H9 (cell line): ENCODE measurements around the gene TMEM125. TPM values are rescaled to one million over a fixed set of nuclear protein-coding genes. Genes with fewer than 3 reads are reported as not detected.
A peak's percentile ranks its signal among the peaks of the same experiment; 100 is the strongest.

Source experiments
- DNase-seq: peaks from one replicate; pipeline ENCODE4 v3.0.0-alpha.2; 2017
- H2AFZ ChIP-seq: one replicate; pipeline ENCODE4 v1.6.1; 2013; ENCODE audit warnings: mild to moderate bottlenecking, low read length, control low read depth, moderate library complexity
- H2AK5ac ChIP-seq: 2 replicates; pipeline ENCODE4 v1.6.1; 2013; ENCODE audit warnings: low read length, control low read depth, mixed read lengths; ENCODE audit not compliant: insufficient read length
- H2BK120ac ChIP-seq: one replicate; pipeline ENCODE4 v1.6.1; 2013; ENCODE audit warnings: low read depth, mild to moderate bottlenecking, low read length, control low read depth, inconsistent platforms; ENCODE audit not compliant: poor library complexity, severe bottlenecking
- H2BK12ac ChIP-seq: 2 replicates; pipeline ENCODE4 v1.6.1; 2013; ENCODE audit warnings: low read length, control low read depth, mixed read lengths, low read depth; ENCODE audit not compliant: insufficient read length
- H2BK15ac ChIP-seq: 2 replicates; pipeline ENCODE4 v1.6.1; 2013; ENCODE audit warnings: low read depth, low read length, control low read depth
- H2BK20ac ChIP-seq: one replicate; pipeline ENCODE4 v1.6.1; 2013; ENCODE audit warnings: low read depth, mild to moderate bottlenecking, low read length, control low read depth, inconsistent platforms; ENCODE audit not compliant: poor library complexity, severe bottlenecking
- H2BK5ac ChIP-seq: 2 replicates; pipeline ENCODE4 v1.6.1; 2013; ENCODE audit warnings: low read length, control low read depth, mixed read lengths; ENCODE audit not compliant: insufficient read length
- H3K14ac ChIP-seq: 2 replicates; pipeline ENCODE4 v1.6.1; 2013; ENCODE audit warnings: low read length, control low read depth; ENCODE audit not compliant: insufficient read depth
- H3K18ac ChIP-seq: 2 replicates; pipeline ENCODE4 v1.6.1; 2013; ENCODE audit warnings: low read depth, mild to moderate bottlenecking, mixed read lengths, low read length, control low read depth; ENCODE audit not compliant: insufficient read length
- H3K23ac ChIP-seq: 2 replicates; pipeline ENCODE4 v1.6.1; 2013; ENCODE audit warnings: low read length, control low read depth, mixed read lengths, low read depth; ENCODE audit not compliant: insufficient read length
- H3K23me2 ChIP-seq: 2 replicates; pipeline ENCODE4 v1.6.1; 2013; ENCODE audit warnings: low read depth, mild to moderate bottlenecking, mixed read lengths, low read length, control low read depth; ENCODE audit not compliant: insufficient read length, poor library complexity, severe bottlenecking
- H3K27ac ChIP-seq: 2 replicates; pipeline ENCODE4 v1.5.1; 2013; ENCODE audit warnings: low read length, control low read depth, mixed read lengths, low read depth; ENCODE audit not compliant: insufficient read length
- H3K27me3 ChIP-seq: 2 replicates; pipeline ENCODE4 v1.6.1; 2013; ENCODE audit warnings: low read length, control low read depth, inconsistent platforms; ENCODE audit not compliant: insufficient read depth
- H3K4ac ChIP-seq: 2 replicates; pipeline ENCODE4 v1.6.1; 2013; ENCODE audit warnings: low read depth, mild to moderate bottlenecking, control low read depth, inconsistent platforms, low read length, moderate library complexity
- H3K4me1 ChIP-seq: 2 replicates; pipeline ENCODE4 v1.6.1; 2013; ENCODE audit warnings: low read length, control low read depth, inconsistent platforms; ENCODE audit not compliant: insufficient read depth
- H3K4me2 ChIP-seq: 2 replicates; pipeline ENCODE4 v1.6.1; 2013; ENCODE audit warnings: low read length, control low read depth, mixed read lengths; ENCODE audit not compliant: insufficient read length, insufficient read depth
- H3K56ac ChIP-seq: 2 replicates; pipeline ENCODE4 v1.6.1; 2013; ENCODE audit warnings: low read depth, mild to moderate bottlenecking, mixed read lengths, low read length, control low read depth; ENCODE audit not compliant: insufficient read length
- H3K79me1 ChIP-seq: 2 replicates; pipeline ENCODE4 v1.6.1; 2013; ENCODE audit warnings: low read depth, mild to moderate bottlenecking, moderate library complexity, low read length, control low read depth, inconsistent platforms; ENCODE audit not compliant: insufficient read depth, poor library complexity, severe bottlenecking
- H3K79me2 ChIP-seq: 2 replicates; pipeline ENCODE4 v1.6.1; 2013; ENCODE audit warnings: low read length, control low read depth, inconsistent platforms; ENCODE audit not compliant: insufficient read depth
- H3K9ac ChIP-seq: 2 replicates; pipeline ENCODE4 v1.6.1; 2013; ENCODE audit warnings: low read length, control low read depth, mixed read lengths; ENCODE audit not compliant: insufficient read length; ENCODE audit errors: extremely low read depth
- H3K9me3 ChIP-seq: one replicate; pipeline ENCODE4 v1.6.1; 2013; ENCODE audit warnings: low read depth, low read length, inconsistent platforms; ENCODE audit not compliant: control insufficient read depth
- H3T11ph ChIP-seq: one replicate; pipeline ENCODE4 v1.6.1; 2013; ENCODE audit warnings: mild to moderate bottlenecking, low read length, control low read depth, inconsistent platforms
- H4K20me1 ChIP-seq: one replicate; pipeline ENCODE4 v1.6.1; 2013; ENCODE audit not compliant: control insufficient read depth, insufficient read length, insufficient read depth
- H4K5ac ChIP-seq: 2 replicates; pipeline ENCODE4 v1.6.1; 2013; ENCODE audit warnings: low read depth, mild to moderate bottlenecking, mixed read lengths, low read length, control low read depth; ENCODE audit not compliant: insufficient read length
- H4K8ac ChIP-seq: replicated peaks from 2 replicates; pipeline ENCODE4 v1.6.1; 2013; ENCODE audit warnings: low read length, control low read depth, mixed read lengths, low read depth; ENCODE audit not compliant: insufficient read length
- H4K91ac ChIP-seq: 2 replicates; pipeline ENCODE4 v1.6.1; 2013; ENCODE audit warnings: low read depth, mild to moderate bottlenecking, moderate library complexity, mixed read lengths, low read length, control low read depth; ENCODE audit not compliant: insufficient read length
- H3K27ac Mint-ChIP-seq, 3 experiments: 2 replicates in 2 of 3; 3 replicates in 1 of 3; pipeline ENCODE4 v1.8.0; 2020 to 2021; ENCODE audit warnings: mixed read lengths in 3 of 3, mild to moderate bottlenecking in 1 of 3, moderate library complexity in 1 of 3
- H3K27me3 Mint-ChIP-seq: 2 replicates; pipeline ENCODE4 v1.8.0; 2021; ENCODE audit warnings: low read depth, mild to moderate bottlenecking, moderate library complexity, mixed read lengths
- H3K36me3 Mint-ChIP-seq, 3 experiments: 2 replicates in 2 of 3; 3 replicates in 1 of 3; pipeline ENCODE4 v1.8.0; 2020 to 2021; ENCODE audit warnings: low read depth in 3 of 3, mixed read lengths in 3 of 3; ENCODE audit not compliant: insufficient read depth in 1 of 3
- H3K4me1 Mint-ChIP-seq, 2 experiments: 2 replicates each; pipeline ENCODE4 v1.8.0; 2020; ENCODE audit warnings: mixed read lengths in 2 of 2
- H3K4me3 Mint-ChIP-seq, 2 experiments: 2 replicates in 1 of 2; 3 replicates in 1 of 2; pipeline ENCODE4 v1.8.0; 2020 to 2021; ENCODE audit warnings: mild to moderate bottlenecking in 2 of 2, mixed read lengths in 2 of 2, moderate library complexity in 1 of 2
- H3K9me3 Mint-ChIP-seq, 2 experiments: 2 replicates in 1 of 2; 3 replicates in 1 of 2; pipeline ENCODE4 v1.8.0; 2020; ENCODE audit warnings: mild to moderate bottlenecking in 2 of 2, mixed read lengths in 2 of 2, moderate library complexity in 1 of 2
- CTCF ChIP-seq: fragments of 200-600 bp; sonication (generic); conservative IDR thresholded peaks from 3 replicates; pipeline ENCODE4 v1.8.0; 2021; ENCODE audit warnings: antibody characterized with exemption, mild to moderate bottlenecking
- WGBS: extraction: QIAGEN DNeasy Blood & Tissue Kit; methylation state at CpG from one replicate; pipeline ENCODE4 v1.1.7; 2013; ENCODE audit warnings: missing lambda C conversion rate, low lambda C conversion rate, mixed read lengths; ENCODE audit not compliant: insufficient read length; ENCODE audit errors: extremely low coverage; 5-methylcytosine and 5-hydroxymethylcytosine counted together
- total RNA-seq: library from RNA; stranded (reverse); gene quantifications from 2 replicates; pipeline ENCODE4 v1.2.1, GENCODE V29; 2021

TMEM125 gene
- total RNA-seq, 1 experiment from 2014 or later, result 19.6 TPM

GRCh38 chr1:43284546-43285110 is 14.8 kb downstream of the TMEM125 start:
- Histone ChIP-seq H4K91ac (no peak overlapping the region), H2AFZ (no peak overlapping the region), H3K23me2 (peaks cover 3% of the 10 kb centered on the region), H3K79me2 (no peaks in the 10 kb centered on the region), H2BK15ac (no peak overlapping the region), H4K8ac (no peak overlapping the region), H3K14ac (no peak overlapping the region), H3K23ac (no peak overlapping the region), H2BK5ac (no peak overlapping the region), H3K56ac (no peak overlapping the region), H4K20me1 (no peaks in the 10 kb centered on the region), H3T11ph (no peak overlapping the region), H2BK12ac (no peak overlapping the region), H3K18ac (no peak overlapping the region), H3K9me3 (no peaks in the 10 kb centered on the region), H3K27me3 (no peaks in the 10 kb centered on the region), H2BK120ac (no peak overlapping the region), H3K27ac (no peak overlapping the region), H3K79me1 (no peaks in the 10 kb centered on the region), H3K4me2 (peak overlapping the region; percentile 47), H3K9ac (no peak overlapping the region), H2AK5ac (no peak overlapping the region), H4K5ac (no peak overlapping the region), H3K4ac (no peak overlapping the region), H2BK20ac (no peak overlapping the region), H3K4me1 (peaks cover 7% of the 10 kb centered on the region; the same call in 1 of the 2 replicates)
- H3K4me3 Mint-ChIP-seq, result peak overlapping the region; percentile 71 to 75
- WGBS, result no CpG with 5 or more reads among the region's 12 CpGs
- no peak for DNase-seq
- H3K36me3 Mint-ChIP-seq, result peaks cover 0 to 15% (median 4%) of the 10 kb centered on the region in 3 experiments; a peak in 4 of 7 replicates
- no peak for TF ChIP-seq CTCF
- peaks cover 3% of the 10 kb centered on the region for H3K27me3 Mint-ChIP-seq
- H3K4me1 Mint-ChIP-seq, result peaks cover 24 to 27% of the 10 kb centered on the region in 2 experiments
- H3K27ac Mint-ChIP-seq, result peak overlapping the region in 1 of 3 experiments; percentile 88; a peak in 2 of 7 replicates
- H3K9me3 Mint-ChIP-seq, result no peaks in the 10 kb centered on the region
